ENCODE results near the gene CPLX1. TPM values are rescaled to one million over a fixed set of nuclear protein-coding genes. Genes with fewer than 3 reads are reported as not detected.

The CPLX1 gene
- 1.6 TPM for total RNA-seq

GRCh38 chr4:825971-826330 lies at the start of gene CPLX1:
CPLX1 (minus strand) TSS chr4:826129; CDS start chr4:824522, 1,607 bp downstream.
- DNase-seq, result no peak

- DNase-seq, result no peak
Measured at GRCh38 chr4:874971-875817, 49.3 kb upstream of the CPLX1 start.

GRCh38 chr4:874056-874455 lies 48.1 kb upstream of the CPLX1 start:
- DNase-seq, result no peak

- DNase-seq, result no peak
Measured at GRCh38 chr4:872241-872981, 46.5 kb upstream of the CPLX1 start.

- DNase-seq, result no peak
Measured at GRCh38 chr4:871484-871883, 45.6 kb upstream of the CPLX1 start.

GRCh38 chr4:870951-871350 lies 45.0 kb upstream of the CPLX1 start:
- DNase-seq, result no peak

- no peak for DNase-seq
Measured at GRCh38 chr4:869776-870175, 43.8 kb upstream of the CPLX1 start.

GRCh38 chr4:868421-868820 lies 42.5 kb upstream of the CPLX1 start:
- no peak for DNase-seq

GRCh38 chr4:867526-868250 lies 41.8 kb upstream of the CPLX1 start:
- DNase-seq, result no peak

- no peak for DNase-seq
Measured at GRCh38 chr4:866761-867390, 40.9 kb upstream of the CPLX1 start.

GRCh38 chr4:866068-866760 lies 40.3 kb upstream of the CPLX1 start:
- DNase-seq, result no peak

- DNase-seq, result no peak
Measured at GRCh38 chr4:865572-865971, 39.6 kb upstream of the CPLX1 start.

- no peak for DNase-seq
Measured at GRCh38 chr4:865121-865465, 39.2 kb upstream of the CPLX1 start.

- no peak for DNase-seq
Measured at GRCh38 chr4:864456-865120, 38.7 kb upstream of the CPLX1 start.

- no peak for DNase-seq
Measured at GRCh38 chr4:860561-860960, 34.6 kb upstream of the CPLX1 start.

- no peak for DNase-seq
Measured at GRCh38 chr4:859496-859895, 33.6 kb upstream of the CPLX1 start.

GRCh38 chr4:858831-859451 lies 33.0 kb upstream of the CPLX1 start:
- DNase-seq, result no peak

GRCh38 chr4:858041-858481 lies 32.1 kb upstream of the CPLX1 start:
- no peak for DNase-seq

- DNase-seq, result no peak
Measured at GRCh38 chr4:857461-857860, 31.5 kb upstream of the CPLX1 start.

- DNase-seq, result no peak
Measured at GRCh38 chr4:856225-856901, 30.4 kb upstream of the CPLX1 start.

GRCh38 chr4:855880-856224 lies 29.9 kb upstream of the CPLX1 start:
- DNase-seq, result no peak
